ENCODE results near the gene PTF1A.

PTF1A gene

GRCh38 chr10:23171232-23171876 lies 20.8 kb upstream of the PTF1A start:
- H3K9ac ChIP-seq (ENCODE audit: low read length) = no peak overlapping the region

DNA sequence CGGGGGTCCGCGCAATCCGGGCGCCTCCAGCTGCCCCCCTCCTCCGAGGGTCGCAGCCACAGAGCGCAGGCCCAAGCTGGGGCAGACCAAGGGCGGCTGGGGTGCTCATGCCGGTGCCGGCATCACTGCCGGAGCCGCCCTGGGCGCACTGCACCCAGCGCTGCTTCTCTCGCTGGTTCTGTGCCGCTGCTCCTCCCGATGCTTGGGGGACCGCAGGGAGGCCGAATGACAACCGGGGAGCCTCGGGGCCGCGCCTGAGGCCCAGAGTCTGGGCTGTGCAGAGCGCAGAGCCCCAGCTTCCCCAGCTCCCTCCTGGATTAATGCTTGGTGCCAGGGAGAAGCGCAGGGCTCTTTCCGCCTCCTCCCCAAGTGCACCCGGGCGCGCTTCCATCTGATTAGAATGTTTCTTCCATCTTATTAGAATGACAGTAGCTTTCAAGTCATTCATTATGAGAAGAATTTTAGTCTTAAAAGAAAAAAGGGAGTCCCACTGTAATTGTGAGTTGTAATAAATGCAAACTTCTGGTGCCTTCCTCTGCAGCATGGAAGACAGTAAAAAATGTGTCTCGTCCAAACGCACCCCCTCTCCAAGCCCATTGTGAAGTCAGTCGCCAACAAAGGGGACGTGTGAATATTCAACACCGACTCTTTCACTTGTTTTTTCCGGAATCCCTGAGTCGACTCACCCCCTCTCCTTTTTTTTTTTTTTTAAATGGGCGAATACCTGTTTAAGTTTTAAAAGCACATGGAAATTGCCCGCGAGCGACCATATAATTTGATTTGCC lies 19.5 kb upstream of the PTF1A start:
- no peak for DNase-seq
- H2AFZ ChIP-seq (ENCODE audit: low read depth, low read length) = no peak overlapping the region

More at GRCh38 chr10:23171232-23171876, 20.8 kb upstream of the PTF1A start:
- H3K4ac ChIP-seq (ENCODE audit: low read depth in 1 of 2, low read length in 2 of 2) = no peak overlapping the region
- no peak overlapping the region for H3K27ac ChIP-seq (ENCODE audit: low read length, poor library complexity, severe bottlenecking)
- no peaks in the 10 kb centered on the region for H3K79me1 ChIP-seq (replicated peaks; ENCODE audit: low read length, poor library complexity, severe bottlenecking)
- H2BK5ac ChIP-seq (ENCODE audit: low read depth, low read length, poor library complexity, severe bottlenecking) = no peak overlapping the region
- H3K9me3 ChIP-seq (ENCODE audit: control insufficient read depth, low read length) = no peaks in the 10 kb centered on the region
- no peak overlapping the region for H4K8ac ChIP-seq (ENCODE audit: low read length)
- no peak overlapping the region for H2BK12ac ChIP-seq (ENCODE audit: low read length in 2 of 2)
- H2AK5ac ChIP-seq (ENCODE audit: low read length, severe bottlenecking) = no peak overlapping the region
- H2AFZ ChIP-seq (ENCODE audit: low read depth, low read length) = no peak overlapping the region
- H3K4me3 ChIP-seq (ENCODE audit: insufficient read depth in 1 of 2, low read depth in 1 of 2, low read length in 2 of 2) = no peak overlapping the region
- H3K36me3 ChIP-seq (ENCODE audit: control insufficient read depth in 1 of 2, insufficient read depth in 2 of 2, low read depth in 1 of 2, low read length in 2 of 2) = no peaks in the 10 kb centered on the region
- no peak overlapping the region for H3K4me2 ChIP-seq (ENCODE audit: low read length, poor library complexity, severe bottlenecking)
- no peak overlapping the region for H2BK15ac ChIP-seq (ENCODE audit: low read depth, poor library complexity, severe bottlenecking)
- peak; percentile 30 for DNase-seq
- no peak overlapping the region for H3K18ac ChIP-seq (ENCODE audit: low read depth in 1 of 2, low read length in 2 of 2)
- no peak overlapping the region for H2BK120ac ChIP-seq (ENCODE audit: low read depth, low read length)
- H4K91ac ChIP-seq (ENCODE audit: low read length) = no peak overlapping the region
- 17% methylated on average over 24 of the region's 26 CpGs for WGBS
- no peak overlapping the region for H3K14ac ChIP-seq (ENCODE audit: low read length in 2 of 2)
- peaks cover 59 to 70% of the 10 kb centered on the region in 2 experiments for H3K27me3 ChIP-seq (ENCODE audit: control insufficient read depth in 1 of 2, insufficient read depth in 1 of 2, low read length in 2 of 2)
- no peak overlapping the region for H3K23ac ChIP-seq (ENCODE audit: low read length in 2 of 2)
- peaks cover 10% of the 10 kb centered on the region for H3K4me1 ChIP-seq (ENCODE audit: control insufficient read depth, insufficient read depth, low read depth, low read length)

DNA sequence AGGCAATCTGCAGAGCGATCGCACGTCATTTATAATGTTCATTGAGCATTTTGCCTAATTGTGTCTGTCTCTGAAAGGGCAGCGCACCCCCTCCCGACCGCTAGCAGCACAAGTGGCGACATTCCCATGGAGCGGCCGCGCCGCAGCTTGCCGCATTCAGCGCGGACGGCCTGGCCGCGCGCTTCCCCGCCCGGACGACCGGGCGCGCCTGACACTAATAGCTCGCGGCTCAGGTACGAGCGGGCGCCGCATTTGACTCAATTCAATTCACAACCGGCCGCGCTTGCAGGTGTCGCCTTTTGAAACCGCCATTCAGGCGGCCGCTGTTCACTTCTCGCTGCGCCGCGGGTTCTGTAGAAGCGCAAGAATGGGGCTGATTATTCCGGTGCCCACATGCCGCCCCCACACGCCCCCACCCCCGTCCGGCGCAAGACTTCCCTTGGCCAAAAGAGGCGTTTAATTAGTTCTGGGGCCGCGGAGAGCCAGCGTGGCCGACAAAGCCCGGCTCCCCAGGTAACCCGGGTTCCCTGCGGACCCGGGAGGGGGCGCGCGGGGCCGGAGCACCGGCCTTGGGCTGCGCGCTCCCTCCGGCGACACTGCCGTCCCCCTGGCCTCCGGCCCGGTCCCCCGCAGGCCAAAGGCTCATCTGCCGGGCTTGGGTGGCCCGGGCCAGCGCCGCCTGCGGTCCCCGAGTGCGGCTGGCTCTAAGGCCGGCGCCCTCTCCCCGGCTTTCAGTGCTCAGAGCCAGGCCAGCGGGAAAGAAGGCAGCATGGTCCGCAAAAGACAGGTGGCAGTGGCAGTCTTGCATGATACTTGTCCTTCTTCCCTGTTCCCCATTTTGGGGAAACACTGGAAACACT lies 18.7 kb upstream of the PTF1A start:
- no peak overlapping the region for H4K91ac ChIP-seq (ENCODE audit: low read length)
- H3K79me1 ChIP-seq (replicated peaks; ENCODE audit: low read length, poor library complexity, severe bottlenecking) = no peaks in the 10 kb centered on the region
- no peak overlapping the region for H2AK5ac ChIP-seq (ENCODE audit: low read length, severe bottlenecking)
- no peak overlapping the region for H2BK120ac ChIP-seq (ENCODE audit: low read depth, low read length)
- H3K4me3 ChIP-seq (ENCODE audit: insufficient read depth in 1 of 2, low read depth in 1 of 2, low read length in 2 of 2) = no peak overlapping the region
- no peak overlapping the region for H2BK12ac ChIP-seq (ENCODE audit: low read length in 2 of 2)
- H3K4me1 ChIP-seq (ENCODE audit: control insufficient read depth, insufficient read depth, low read depth, low read length) = peaks cover 10% of the 10 kb centered on the region
- no peak overlapping the region for H4K8ac ChIP-seq (ENCODE audit: low read length)
- H3K9me3 ChIP-seq (ENCODE audit: control insufficient read depth, low read length) = no peaks in the 10 kb centered on the region
- peaks cover 69 to 79% of the 10 kb centered on the region in 2 experiments for H3K27me3 ChIP-seq (ENCODE audit: control insufficient read depth in 1 of 2, insufficient read depth in 1 of 2, low read length in 2 of 2)
- H3K27ac ChIP-seq (ENCODE audit: low read length, poor library complexity, severe bottlenecking) = no peak overlapping the region
- no peaks in the 10 kb centered on the region for H3K36me3 ChIP-seq (ENCODE audit: control insufficient read depth in 1 of 2, insufficient read depth in 2 of 2, low read depth in 1 of 2, low read length in 2 of 2)
- peak overlapping the region; percentile 14 for H3K4me2 ChIP-seq (ENCODE audit: low read length, poor library complexity, severe bottlenecking)
- no peak overlapping the region for H2BK5ac ChIP-seq (ENCODE audit: low read depth, low read length, poor library complexity, severe bottlenecking)
- no peak overlapping the region for H3K18ac ChIP-seq (ENCODE audit: low read depth in 1 of 2, low read length in 2 of 2)
- H2AFZ ChIP-seq (ENCODE audit: low read depth, low read length) = no peak overlapping the region
- H3K4ac ChIP-seq (ENCODE audit: low read depth in 1 of 2, low read length in 2 of 2) = no peak overlapping the region
- no peak overlapping the region for H2BK15ac ChIP-seq (ENCODE audit: low read depth, poor library complexity, severe bottlenecking)
- no peak overlapping the region for H3K14ac ChIP-seq (ENCODE audit: low read length in 2 of 2)
- DNase-seq = no peak
- under 1% methylated on average over 74 of the region's 82 CpGs for WGBS
- H3K9ac ChIP-seq (ENCODE audit: low read length) = no peak overlapping the region
- H3K23ac ChIP-seq (ENCODE audit: low read length in 2 of 2) = no peak overlapping the region

More for the DNA sequence above, 19.5 kb upstream of the PTF1A start:
- no peak overlapping the region for H4K91ac ChIP-seq (ENCODE audit: low read length)
- H3K4me1 ChIP-seq (ENCODE audit: control insufficient read depth, insufficient read depth, low read depth, low read length) = peaks cover 10% of the 10 kb centered on the region
- H3K9ac ChIP-seq (ENCODE audit: low read length) = no peak overlapping the region
- H2AK5ac ChIP-seq (ENCODE audit: low read length, severe bottlenecking) = no peak overlapping the region
- H2BK15ac ChIP-seq (ENCODE audit: low read depth, poor library complexity, severe bottlenecking) = no peak overlapping the region
- no peaks in the 10 kb centered on the region for H3K36me3 ChIP-seq (ENCODE audit: control insufficient read depth in 1 of 2, insufficient read depth in 2 of 2, low read depth in 1 of 2, low read length in 2 of 2)
- no peak overlapping the region for H2BK5ac ChIP-seq (ENCODE audit: low read depth, low read length, poor library complexity, severe bottlenecking)
- H3K27ac ChIP-seq (ENCODE audit: low read length, poor library complexity, severe bottlenecking) = no peak overlapping the region
- no peak overlapping the region for H3K23ac ChIP-seq (ENCODE audit: low read length in 2 of 2)
- no peak overlapping the region for H3K4me2 ChIP-seq (ENCODE audit: low read length, poor library complexity, severe bottlenecking)
- H2BK120ac ChIP-seq (ENCODE audit: low read depth, low read length) = no peak overlapping the region
- no peak overlapping the region for H2BK12ac ChIP-seq (ENCODE audit: low read length in 2 of 2)
- peaks cover 66 to 82% of the 10 kb centered on the region in 2 experiments for H3K27me3 ChIP-seq (ENCODE audit: control insufficient read depth in 1 of 2, insufficient read depth in 1 of 2, low read length in 2 of 2)
- H3K4ac ChIP-seq (ENCODE audit: low read depth in 1 of 2, low read length in 2 of 2) = no peak overlapping the region
- no peak overlapping the region for H3K18ac ChIP-seq (ENCODE audit: low read depth in 1 of 2, low read length in 2 of 2)
- WGBS = 4% methylated on average over 36 of the region's 41 CpGs
- H3K79me1 ChIP-seq (replicated peaks; ENCODE audit: low read length, poor library complexity, severe bottlenecking) = no peaks in the 10 kb centered on the region
- no peak overlapping the region for H4K8ac ChIP-seq (ENCODE audit: low read length)
- no peaks in the 10 kb centered on the region for H3K9me3 ChIP-seq (ENCODE audit: control insufficient read depth, low read length)
- H3K14ac ChIP-seq (ENCODE audit: low read length in 2 of 2) = no peak overlapping the region
- peak overlapping the region in 1 of 2 experiments; percentile 10 for H3K4me3 ChIP-seq (ENCODE audit: insufficient read depth in 1 of 2, low read depth in 1 of 2, low read length in 2 of 2)

Data from mesenchymal stem cell (in vitro differentiated cells and primary cell).